Upper lobe of left lung (tissue), 4 donors: ENCODE measurements around the gene MYO1C.

Experiments
- CTCF ChIP-seq, 6 experiments: fragments of 450-650 bp in 4 of 6; fragments of 200-600 bp in 2 of 6; sonication (generic) in 2 of 6; IDR thresholded peaks; one replicate each; pipeline ENCODE4 v1.5.1; 2016 to 2019; ENCODE audit warnings: antibody characterized with exemption in 6 of 6
- EP300 ChIP-seq, 4 donors: sonication (generic); formaldehyde crosslinking; IDR thresholded peaks; one replicate each; pipeline ENCODE4 v1.5.1; 2017; ENCODE audit warnings: antibody characterized with exemption in 4 of 4, control low read depth in 2 of 4

GRCh38 chr17:1414634-1415033 is 77.9 kb downstream of the MYO1C start:
- TF ChIP-seq EP300 (IDR thresholded peaks at IDR 0.05) (no peak), CTCF (IDR thresholded peaks at IDR 0.05) (no peak)
